H1 (cell line): ENCODE results near the gene HES7. TPM values are rescaled to one million over a fixed set of nuclear protein-coding genes. Genes with fewer than 3 reads are reported as not detected.

Experiments used
- CTCF ChIA-PET: fragments of 300-600 bp; sonication (Branson Sonifier 250); formaldehyde crosslinking; loops from one replicate; lab custom pipeline; 2021; ENCODE audit not compliant: partially characterized antibody; lab: Charles Lee
- POLR2A ChIA-PET: fragments of 300-600 bp; sonication (Branson Sonifier 250); formaldehyde crosslinking; loops from one replicate; lab custom pipeline; 2021; ENCODE audit warnings: inconsistent platforms; ENCODE audit not compliant: partially characterized antibody; lab: Charles Lee
- DNase-seq, 2 experiments: peaks; one replicate each; pipeline versions ENCODE4 v3.0.0 to v3.0.0-alpha.2; 2010 to 2022; ENCODE audit warnings: low spot score in 2 of 2, low read depth in 1 of 2, mixed read lengths in 1 of 2
- FAIRE-seq: peaks from 2 replicates; lab custom pipeline; 2011; peaks lifted over from hg19 to GRCh38; lab: Jason Lieb, UNC
- H2AFZ ChIP-seq: 2 replicates; pipeline ENCODE4 v1.8.1; 2012; ENCODE audit warnings: low read length, inconsistent platforms
- H2AK5ac ChIP-seq: 2 replicates; pipeline ENCODE4 v1.6.1; 2013; ENCODE audit warnings: low read depth, low read length
- H2BK120ac ChIP-seq: replicated peaks from 2 replicates; pipeline ENCODE3; 2013; ENCODE audit warnings: low read depth, low read length, inconsistent platforms
- H2BK12ac ChIP-seq: 2 replicates; pipeline ENCODE4 v1.6.1; 2013; ENCODE audit warnings: low read depth, low read length
- H2BK15ac ChIP-seq: 2 replicates; pipeline ENCODE4 v1.6.1; 2013; ENCODE audit warnings: low read length
- H2BK20ac ChIP-seq: 2 replicates; pipeline ENCODE4 v1.6.1; 2013; ENCODE audit warnings: low read length
- H2BK5ac ChIP-seq: 2 replicates; pipeline ENCODE4 v1.6.1; 2013; ENCODE audit warnings: low read depth, low read length
- H3K14ac ChIP-seq: 2 replicates; pipeline ENCODE4 v1.6.1; 2013; ENCODE audit warnings: inconsistent platforms; ENCODE audit not compliant: insufficient read length
- H3K18ac ChIP-seq: 2 replicates; pipeline ENCODE4 v1.6.1; 2013; ENCODE audit warnings: low read length; ENCODE audit errors: extremely low read depth
- H3K23ac ChIP-seq: 2 replicates; pipeline ENCODE4 v1.6.1; 2013; ENCODE audit warnings: inconsistent platforms; ENCODE audit not compliant: insufficient read length
- H3K23me2 ChIP-seq: 2 replicates; pipeline ENCODE4 v1.6.1; 2013; ENCODE audit warnings: low read depth, low read length
- H3K27ac ChIP-seq: 2 replicates; pipeline ENCODE4 v1.6.1; 2011; ENCODE audit warnings: low read depth, low read length, inconsistent platforms
- H3K27me3 ChIP-seq, 4 experiments: replicated peaks in 1 of 4; 1 replicate in 1 of 4; 2 replicates in 3 of 4; pipeline versions ENCODE4 v1.6.1 to v1.8.1; 2011 to 2013; ENCODE audit warnings: low read length in 3 of 4, mild to moderate bottlenecking in 3 of 4, inconsistent platforms in 2 of 4, mixed read lengths in 2 of 4, moderate library complexity in 1 of 4; ENCODE audit not compliant: control insufficient read depth in 3 of 4, insufficient read depth in 3 of 4; ENCODE audit errors: extremely low read depth in 1 of 4
- H3K36me3 ChIP-seq, 4 experiments: 2 replicates each; pipeline versions ENCODE4 v1.6.1 to v1.8.1; 2011 to 2013; ENCODE audit warnings: mild to moderate bottlenecking in 4 of 4, low read length in 3 of 4, moderate library complexity in 2 of 4, control low read depth in 1 of 4, inconsistent platforms in 1 of 4; ENCODE audit not compliant: insufficient read depth in 4 of 4, control insufficient read depth in 2 of 4
- H3K4ac ChIP-seq: replicated peaks from 2 replicates; pipeline ENCODE3; 2013; ENCODE audit warnings: low read length, low read depth, mixed read lengths, inconsistent platforms; ENCODE audit not compliant: insufficient read length
- H3K4me1 ChIP-seq, 4 experiments: replicated peaks in 1 of 4; 1 replicate in 1 of 4; 2 replicates in 3 of 4; pipeline versions ENCODE4 v1.6.1 to v1.8.1; 2011 to 2013; ENCODE audit warnings: low read length in 3 of 4, inconsistent platforms in 2 of 4, mixed read lengths in 1 of 4; ENCODE audit not compliant: insufficient read depth in 4 of 4, control insufficient read depth in 3 of 4
- H3K4me2 ChIP-seq, 2 experiments: 2 replicates each; pipeline versions ENCODE4 v1.6.1 to v1.8.1; 2011 to 2013; ENCODE audit warnings: low read depth in 2 of 2, low read length in 2 of 2, control low read depth in 1 of 2, inconsistent platforms in 1 of 2, mild to moderate bottlenecking in 1 of 2; ENCODE audit not compliant: insufficient read depth in 1 of 2
- H3K4me3 ChIP-seq, 4 experiments: fragments of 200-600, 300-600 bp in 1 of 4; sonication (generic), shearing (Covaris generic), sonication (Bioruptor Twin) in 1 of 4; 2 replicates each; pipeline versions ENCODE4 v1.5.1 to v1.8.1; 2011 to 2016; ENCODE audit warnings: low read length in 4 of 4, low read depth in 3 of 4, control low read depth in 2 of 4, inconsistent platforms in 2 of 4, mild to moderate bottlenecking in 2 of 4, mixed read lengths in 1 of 4, moderate library complexity in 1 of 4; ENCODE audit not compliant: insufficient read depth in 2 of 4; ENCODE audit errors: extremely low read depth in 1 of 4
- H3K56ac ChIP-seq: replicated peaks from 2 replicates; pipeline ENCODE3; 2013; ENCODE audit warnings: low read depth, mild to moderate bottlenecking, mixed read lengths, low read length, inconsistent platforms; ENCODE audit not compliant: insufficient read length
- H3K79me1 ChIP-seq: 2 replicates; pipeline ENCODE4 v1.6.1; 2013; ENCODE audit warnings: low read depth, low read length, control low read depth
- H3K79me2 ChIP-seq, 2 experiments: 2 replicates each; pipeline versions ENCODE4 v1.6.1 to v1.8.1; 2012 to 2013; ENCODE audit warnings: low read length in 2 of 2, mild to moderate bottlenecking in 2 of 2, inconsistent platforms in 1 of 2; ENCODE audit not compliant: insufficient read depth in 2 of 2, control insufficient read depth in 1 of 2
- H3K9ac ChIP-seq, 4 experiments: replicated peaks in 1 of 4; 1 replicate in 1 of 4; 2 replicates in 3 of 4; pipeline versions ENCODE4 v1.6.1 to v1.8.1; 2011 to 2013; ENCODE audit warnings: low read depth in 3 of 4, low read length in 3 of 4, control low read depth in 2 of 4, mild to moderate bottlenecking in 2 of 4, moderate library complexity in 2 of 4, inconsistent platforms in 1 of 4; ENCODE audit errors: extremely low read depth in 1 of 4
- H3K9me3 ChIP-seq, 2 experiments: 2 replicates each; pipeline versions ENCODE4 v1.6.1 to v1.8.1; 2012 to 2013; ENCODE audit warnings: mild to moderate bottlenecking in 2 of 2, moderate library complexity in 2 of 2, control low read depth in 1 of 2, inconsistent platforms in 1 of 2, low read depth in 1 of 2, low read length in 1 of 2, mixed read lengths in 1 of 2; ENCODE audit not compliant: insufficient read depth in 2 of 2
- H4K20me1 ChIP-seq, 2 experiments: replicated peaks in 1 of 2; 2 replicates each; pipeline versions ENCODE3 to v1.8.1; 2011 to 2013; ENCODE audit warnings: inconsistent platforms in 2 of 2, low read length in 2 of 2, mild to moderate bottlenecking in 1 of 2; ENCODE audit not compliant: insufficient read depth in 2 of 2, control insufficient read depth in 1 of 2
- H4K5ac ChIP-seq: 2 replicates; pipeline ENCODE4 v1.6.1; 2013; ENCODE audit warnings: low read length, low read depth, mixed read lengths, inconsistent platforms; ENCODE audit not compliant: insufficient read length
- H4K8ac ChIP-seq: 2 replicates; pipeline ENCODE4 v1.8.0; 2013; ENCODE audit warnings: mild to moderate bottlenecking, moderate library complexity, low read length, inconsistent platforms; ENCODE audit not compliant: insufficient read depth; ENCODE audit errors: extremely low read depth
- H4K91ac ChIP-seq: replicated peaks from 2 replicates; pipeline ENCODE3; 2013; ENCODE audit warnings: low read length, mixed read lengths, inconsistent platforms; ENCODE audit not compliant: insufficient read length
- CHD1 ChIP-seq: IDR thresholded peaks from 2 replicates; pipeline ENCODE4 v1.6.1; 2012; ENCODE audit warnings: low read depth, low read length, improper control_type of control experiment
- CTBP2 ChIP-seq: IDR thresholded peaks from 2 replicates; pipeline ENCODE4 v1.7.0; 2011; ENCODE audit warnings: borderline replicate concordance, mild to moderate bottlenecking, moderate library complexity, mixed read lengths, low read length; ENCODE audit not compliant: insufficient read depth, insufficient read length
- EZH2 ChIP-seq: fragments of 200-600 bp; sonication (generic); IDR thresholded peaks from 2 replicates; pipeline ENCODE4 v1.7.1; 2012; ENCODE audit warnings: low read depth, mild to moderate bottlenecking, moderate library complexity, low read length, inconsistent platforms; ENCODE audit not compliant: severe bottlenecking
- GABPA ChIP-seq: IDR thresholded peaks from 2 replicates; pipeline ENCODE4 v1.6.1; 2011; ENCODE audit warnings: mild to moderate bottlenecking, low read length, moderate library complexity, borderline replicate concordance; ENCODE audit not compliant: insufficient read depth
- JUN ChIP-seq: IDR thresholded peaks from 2 replicates; pipeline ENCODE4 v1.6.1; 2011; ENCODE audit warnings: low read depth, mild to moderate bottlenecking, improper control_type of control experiment, low read length
- SAP30 ChIP-seq: fragments of 300-600 bp; sonication (generic); IDR thresholded peaks from 2 replicates; pipeline ENCODE4 v1.7.1; 2012; ENCODE audit warnings: low read length, moderate library complexity, mild to moderate bottlenecking, inconsistent platforms; ENCODE audit not compliant: insufficient read depth, insufficient replicate concordance
- SUZ12 ChIP-seq: fragments of 200-600 bp; sonication (generic); IDR thresholded peaks from 2 replicates; pipeline ENCODE4 v1.6.1; 2012; ENCODE audit warnings: mild to moderate bottlenecking, inconsistent platforms, low read length, moderate library complexity, mixed read lengths
- WGBS, 2 experiments: shearing (Covaris generic) in 1 of 2; methylation state at CpG; one replicate each; pipeline versions ENCODE4 v1.1.6 to v1.1.7; 2013 to 2015; ENCODE audit warnings: low lambda C conversion rate in 2 of 2, mixed read lengths in 2 of 2, inconsistent platforms in 1 of 2, low coverage in 1 of 2, missing lambda C conversion rate in 1 of 2; ENCODE audit not compliant: insufficient replicate concordance in 2 of 2, insufficient coverage in 1 of 2, insufficient read length in 1 of 2; ENCODE audit errors: extremely low coverage in 1 of 2, missing lambda C conversion rate in 1 of 2; 5-methylcytosine and 5-hydroxymethylcytosine counted together
- polyA plus RNA-seq, 7 experiments: library from polyadenylated mRNA; depleted of rRNA in 3 of 7; stranded (reverse) in 5 of 7; unstranded in 2 of 7; fragments of >200 nt in 5 of 7; fragments of 200-250 nt in 2 of 7; gene quantifications; 1 replicate in 5 of 7; 2 replicates in 1 of 7; 4 replicates in 1 of 7; pipeline versions ENCODE4 v1.2.1 to v1.2.3, GENCODE V29; 2011 to 2013; ENCODE audit warnings: missing spikeins in 2 of 7, mixed read lengths in 2 of 7
- total RNA-seq: library from RNA; stranded (reverse); fragmentation: NEBNext Ultra II Directional; extraction: Animal tissue kit (Norgen Biotek cat#: 25700); gene quantifications from 2 replicates; pipeline ENCODE4 v1.2.1, GENCODE V29; 2021
- TF ChIP-seq, protein P1 (sequence below): IDR thresholded peaks from 2 replicates; pipeline ENCODE4 v1.6.1; 2012; ENCODE audit warnings: inconsistent platforms

Gene HES7
- total and polyA plus RNA-seq, 2 of the 8 experiments (the other 6 are each of a cell fraction or from before 2014, with no cell fraction given): 0.20 to 0.32 TPM

DNA sequence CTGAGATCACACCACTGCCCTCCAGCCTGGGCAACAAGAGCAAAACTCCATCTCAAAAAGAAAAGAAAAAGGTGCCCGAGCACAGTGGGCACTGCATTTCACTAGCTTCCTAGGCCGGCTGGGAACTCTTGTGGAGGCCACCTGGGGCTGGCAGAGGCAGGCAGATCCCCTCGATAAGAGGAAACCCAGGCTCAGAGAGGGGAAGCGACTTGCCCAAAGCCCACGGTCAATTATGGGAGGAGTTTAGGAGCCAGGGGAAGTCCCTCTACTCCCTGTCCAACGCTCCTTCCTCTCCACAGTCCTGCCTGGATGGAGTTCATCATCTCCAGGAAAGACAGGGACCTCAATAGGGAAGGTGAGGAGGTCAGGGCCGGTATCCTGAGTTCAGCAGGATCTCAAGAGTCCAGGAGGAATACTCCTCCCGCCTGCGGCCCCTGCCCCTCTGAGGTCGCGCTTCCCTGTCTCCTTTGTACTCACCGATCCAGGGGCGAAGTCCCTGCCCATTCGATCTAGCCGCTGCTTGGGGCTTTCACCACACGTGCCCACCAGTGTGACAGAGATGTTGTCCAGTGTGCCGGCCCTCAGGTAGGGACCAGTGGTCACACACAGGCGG, 6.4 kb downstream of the HES7 start:
- peak overlapping the region; percentile 75 to 89 (median 82) for H3K4me3 ChIP-seq
- peaks cover 22% of the 10 kb centered on the region for H3K23me2 ChIP-seq
- no peak overlapping the region for H3K4ac ChIP-seq
- H3K14ac ChIP-seq: no peak overlapping the region
- H3K56ac ChIP-seq: no peak overlapping the region
- no peak overlapping the region for H3K27ac ChIP-seq
- H2BK15ac ChIP-seq: no peak overlapping the region
- no peak overlapping the region for H2AK5ac ChIP-seq
- H2BK20ac ChIP-seq: 0 out of 2 replicates have a peak overlapping the region, but pooled peaks have one; percentile 32
- H3K79me1 ChIP-seq: no peaks in the 10 kb centered on the region
- peaks cover 1 to 3% of the 10 kb centered on the region in 2 experiments for H4K20me1 ChIP-seq
- no peaks in the 10 kb centered on the region for H3K9me3 ChIP-seq
- H2BK12ac ChIP-seq: no peak overlapping the region
- POLR2A ChIA-PET: interaction anchor here (0.9 to 2.9 kb wide), 6 partner anchors 16 to 103 kb away, joined by 3 to 11 read pairs (median 3); no protein-coding TSS in a partner anchor
- H3K4me2 ChIP-seq: peak overlapping the region; percentile 88 to 100
- peak overlapping the region; percentile 44; the same call in 1 of the 2 replicates for H2AFZ ChIP-seq
- H4K91ac ChIP-seq: no peak overlapping the region
- DNase-seq (no peak), FAIRE-seq (no peak)
- peaks cover 14 to 46% (median 38%) of the 10 kb centered on the region in 4 experiments for H3K27me3 ChIP-seq
- H3K18ac ChIP-seq: no peak overlapping the region
- H3K9ac ChIP-seq: no peak overlapping the region; a peak in 1 of 7 replicates
- H4K8ac ChIP-seq: no peak overlapping the region
- no peak overlapping the region for H4K5ac ChIP-seq
- no peak overlapping the region for H2BK5ac ChIP-seq
- H3K36me3 ChIP-seq: no peaks in the 10 kb centered on the region
- CTCF ChIA-PET: interaction anchor here (0.6 to 23.3 kb wide), 15 partner anchors 8 to 293 kb away, joined by 3 to 501 read pairs (median 4); partner anchors contain the start of genes ALOX12B and TMEM107
- H3K23ac ChIP-seq: no peak overlapping the region
- H2BK120ac ChIP-seq: no peak overlapping the region
- TF ChIP-seq CHD1 (no peak), GABPA (no peak), JUN (no peak), EZH2 (peak; percentile 34), SAP30 (no peak), CTBP2 (no peak), SUZ12 (peak; percentile 73; the same call in 1 of the 2 replicates)
- TF ChIP-seq, protein P1, sequence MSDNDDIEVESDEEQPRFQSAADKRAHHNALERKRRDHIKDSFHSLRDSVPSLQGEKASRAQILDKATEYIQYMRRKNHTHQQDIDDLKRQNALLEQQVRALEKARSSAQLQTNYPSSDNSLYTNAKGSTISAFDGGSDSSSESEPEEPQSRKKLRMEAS: peak; percentile 31; the same call in 1 of the 2 replicates
- 9% methylated on average over 18 of the region's 18 CpGs; no CpG with 5 or more reads in 1 of the 2 experiments for WGBS, 2 experiments
- peaks cover 0 to 8% (median 4%) of the 10 kb centered on the region in 4 experiments; a peak in 5 of 7 replicates for H3K4me1 ChIP-seq
- no peaks in the 10 kb centered on the region for H3K79me2 ChIP-seq
